GM19395 (cell line): ENCODE measurements around the gene HOXD9.

ENCODE experiments used
- ATAC-seq: cut with Tn5 transposase; IDR thresholded peaks from one replicate; pipeline ENCODE4 v1.9.1; 2021; ENCODE audit warnings: mild to moderate bottlenecking, moderate library complexity; ENCODE audit not compliant: unreplicated experiment

The HOXD9 gene

DNA sequence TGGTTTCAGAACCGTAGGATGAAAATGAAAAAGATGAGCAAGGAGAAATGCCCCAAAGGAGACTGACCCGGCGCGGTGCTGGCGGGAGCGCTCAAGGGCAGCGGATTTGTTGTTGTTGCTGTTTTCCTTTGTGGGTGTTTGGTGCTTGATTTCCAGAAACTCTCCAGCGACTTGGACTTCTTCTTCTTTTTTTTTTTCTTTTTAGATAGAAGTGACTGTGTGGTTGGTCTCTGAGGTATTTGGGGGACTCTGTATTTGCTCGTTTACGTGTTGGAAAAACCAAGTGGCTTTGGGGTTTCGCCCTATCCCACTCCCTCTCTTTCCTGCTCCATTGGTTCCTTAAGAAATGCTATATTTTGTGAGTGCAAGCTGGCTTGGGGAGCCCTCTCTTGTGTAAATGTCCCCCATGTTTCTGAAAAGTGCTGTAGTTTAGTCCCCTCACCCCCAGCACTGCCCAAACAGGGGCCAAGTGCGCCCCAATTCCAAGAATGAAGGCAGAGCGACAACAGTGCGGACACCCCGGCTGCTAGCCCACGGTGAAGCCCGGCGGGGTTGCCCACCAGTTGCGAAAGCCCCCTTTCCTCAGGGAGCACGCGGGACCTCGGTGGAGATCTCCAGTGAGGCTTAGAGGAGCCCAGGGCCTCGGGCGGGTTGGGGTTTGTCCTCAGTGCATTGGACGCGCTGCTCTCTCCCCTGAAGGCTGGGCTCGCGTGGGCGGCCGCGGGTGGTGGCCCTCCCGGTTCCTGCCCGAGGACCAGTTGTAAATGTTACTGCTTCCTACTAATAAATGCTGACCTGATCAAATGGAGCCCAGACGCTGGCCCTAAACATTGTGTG is 1.8 kb downstream of the HOXD9 start:
- ATAC-seq: no peak

- no peak for ATAC-seq
Observed at GRCh38 chr2:176124947-176125771, 2.6 kb downstream of the HOXD9 start.

DNA sequence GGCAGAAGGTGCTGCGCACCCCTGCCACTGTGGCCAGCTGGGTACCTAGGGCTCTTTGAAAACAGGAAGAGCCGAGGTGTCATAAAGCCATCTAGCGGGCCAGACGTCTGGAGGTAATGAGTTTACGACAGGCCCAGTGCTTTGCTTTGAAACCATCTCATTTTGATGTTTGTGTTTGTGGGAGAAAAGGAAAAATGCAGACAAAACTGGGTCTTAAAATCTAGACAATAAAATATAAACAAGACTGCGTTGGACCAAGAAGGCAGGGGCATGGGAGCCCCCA is 3.2 kb downstream of the HOXD9 start:
- ATAC-seq: no peak

DNA sequence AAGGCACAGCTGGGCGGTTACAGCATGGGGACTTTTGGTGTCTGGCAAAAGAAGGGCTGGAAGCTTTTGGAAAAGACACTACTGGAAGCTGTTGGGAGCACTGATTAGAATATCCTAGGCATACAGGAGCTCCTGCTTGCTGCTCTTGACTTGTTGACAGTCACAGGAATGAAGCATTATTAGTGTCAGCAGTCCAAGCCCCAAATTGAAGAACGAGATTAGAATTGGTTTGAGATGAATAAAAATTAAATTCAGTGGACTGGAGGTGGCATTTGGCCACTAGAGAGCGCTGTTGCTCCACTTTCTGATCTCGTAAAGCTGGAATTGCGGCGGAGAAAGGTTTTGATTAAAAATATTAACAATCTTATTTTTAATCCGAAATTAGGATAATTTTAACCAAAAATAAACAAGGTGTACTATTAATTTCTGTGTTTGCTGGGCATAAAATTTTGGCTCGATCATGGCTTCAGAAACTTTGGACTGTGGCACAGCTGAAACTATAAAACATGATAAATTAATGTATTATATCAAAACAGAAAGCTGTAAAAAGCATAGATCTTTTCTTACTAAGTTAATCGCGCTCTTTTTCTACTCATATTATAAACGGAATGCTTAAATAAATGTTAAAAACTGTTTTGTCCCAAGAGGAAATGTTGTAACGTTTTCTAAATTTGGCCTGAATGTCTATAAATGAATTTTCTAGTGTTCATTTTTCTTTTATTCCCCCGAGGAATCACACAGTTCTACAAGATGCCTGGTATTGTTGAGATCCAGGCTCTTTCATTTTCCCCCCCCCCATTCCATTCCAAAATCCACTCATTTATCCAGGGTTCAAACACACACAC is 4.6 kb downstream of the HOXD9 start:
- ATAC-seq: no peak

GRCh38 chr2:176127774-176128072 is 5.2 kb downstream of the HOXD9 start:
- ATAC-seq: no peak

DNA sequence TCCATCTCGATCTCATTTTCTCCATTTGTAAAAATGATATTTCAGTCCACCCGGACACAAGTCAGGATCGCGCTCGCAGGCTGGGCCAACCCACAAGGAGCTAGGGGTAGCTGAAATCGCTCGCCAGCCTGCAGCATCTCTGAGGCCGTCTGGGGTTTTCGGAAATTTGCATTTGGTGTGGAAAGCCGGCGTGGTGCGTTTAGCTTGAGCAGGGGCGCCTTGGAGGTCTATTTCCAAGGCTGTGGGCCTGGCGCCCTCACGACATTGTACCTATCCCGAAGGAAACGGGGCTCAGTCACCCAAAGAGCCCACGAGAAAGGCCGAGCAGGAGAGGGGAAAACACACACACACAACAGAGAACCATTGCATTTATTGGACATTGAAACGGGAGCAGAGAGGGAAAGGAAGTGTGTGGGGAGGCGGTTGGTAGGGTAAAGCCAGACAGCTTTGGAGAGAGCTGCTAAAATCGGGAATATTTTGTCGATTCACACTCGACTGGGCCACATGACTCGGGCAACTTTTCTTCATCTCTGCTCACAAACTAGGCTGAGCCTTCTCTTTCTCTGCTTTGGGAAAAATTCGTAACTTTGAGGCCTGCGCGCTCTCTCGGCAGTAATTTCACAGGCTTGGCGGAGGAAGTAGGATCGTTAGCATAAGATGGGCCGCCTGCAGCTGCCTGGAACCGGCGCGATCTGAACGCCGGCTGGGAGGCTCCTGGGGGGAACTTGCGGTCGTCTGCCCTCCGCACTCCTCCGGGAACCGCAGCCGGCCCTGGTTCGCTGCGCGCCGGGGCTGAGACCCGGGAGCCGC is 5.9 kb downstream of the HOXD9 start:
- no peak for ATAC-seq

DNA sequence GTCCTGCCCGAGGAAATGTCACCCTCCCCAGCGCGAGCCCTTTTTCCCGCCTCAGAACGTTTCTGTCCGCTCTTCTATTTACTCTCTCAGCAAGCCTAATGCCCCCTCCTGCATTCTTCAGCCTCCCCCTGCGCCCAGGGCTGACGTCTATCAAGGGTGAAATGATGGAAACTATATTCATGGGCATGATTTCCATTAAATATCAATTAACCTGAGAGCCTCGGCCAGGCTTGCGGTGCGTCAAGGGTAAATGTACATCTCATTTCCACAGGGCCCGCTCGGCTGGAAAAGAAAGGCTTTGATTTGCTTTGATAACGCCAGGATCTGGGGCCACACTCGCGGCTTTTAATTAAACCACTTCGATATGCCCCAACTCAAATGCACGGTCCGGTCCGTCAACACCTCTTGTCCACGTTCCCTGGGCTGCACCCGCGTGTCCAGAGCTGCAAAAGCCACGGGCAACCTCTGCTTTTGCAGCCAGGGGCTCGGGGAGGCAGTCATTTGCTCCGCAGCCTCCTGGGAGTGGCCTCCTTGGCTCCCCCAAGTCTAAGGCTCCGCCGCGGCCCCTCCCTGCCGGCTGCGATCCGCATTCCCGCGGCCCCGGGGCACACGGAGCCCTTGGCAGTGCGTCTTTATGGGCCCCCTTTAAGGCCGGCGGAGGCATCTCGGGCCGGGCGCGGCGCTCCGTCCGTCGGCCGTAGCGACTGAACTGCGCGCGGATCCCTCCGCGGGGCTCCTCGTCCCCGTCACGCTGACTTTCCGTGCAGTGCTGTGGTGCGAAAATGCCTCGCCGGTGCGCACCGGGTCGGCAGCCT is 6.7 kb downstream of the HOXD9 start, which contains the start of gene HOXD8:
HOXD8 (plus strand) TSS at position 724 of the 815 bp plus-strand sequence. CDS start 662 bp downstream, outside the sequence.
- ATAC-seq: no peak

GRCh38 chr2:176129813-176130146 is 7.3 kb downstream of the HOXD9 start:
- ATAC-seq: no peak

DNA sequence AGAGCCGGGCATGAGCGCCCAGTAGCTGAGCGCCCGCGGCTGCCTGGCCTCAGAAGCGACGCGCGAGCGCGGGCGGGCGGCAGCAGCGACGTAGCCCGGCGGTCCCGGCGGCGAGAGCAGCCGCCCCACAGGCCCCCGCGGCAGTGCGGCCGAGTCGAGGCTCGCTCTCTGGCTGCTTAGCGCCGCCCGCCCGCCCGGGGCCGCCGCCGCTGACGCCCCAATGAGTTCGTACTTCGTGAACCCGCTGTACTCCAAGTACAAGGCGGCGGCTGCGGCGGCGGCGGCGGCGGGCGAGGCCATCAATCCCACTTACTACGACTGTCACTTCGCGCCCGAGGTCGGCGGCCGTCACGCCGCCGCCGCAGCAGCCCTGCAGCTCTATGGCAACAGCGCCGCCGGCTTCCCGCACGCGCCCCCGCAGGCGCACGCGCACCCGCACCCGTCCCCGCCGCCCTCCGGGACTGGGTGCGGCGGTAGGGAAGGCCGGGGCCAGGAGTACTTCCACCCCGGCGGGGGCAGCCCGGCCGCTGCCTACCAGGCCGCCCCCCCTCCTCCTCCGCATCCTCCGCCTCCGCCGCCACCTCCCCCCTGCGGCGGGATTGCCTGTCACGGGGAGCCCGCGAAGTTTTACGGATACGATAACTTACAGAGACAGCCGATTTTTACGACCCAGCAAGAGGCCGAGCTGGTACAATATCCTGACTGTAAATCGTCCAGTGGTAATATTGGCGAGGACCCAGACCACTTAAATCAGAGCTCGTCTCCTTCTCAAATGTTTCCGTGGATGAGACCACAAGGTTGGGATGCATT is 7.8 kb downstream of the HOXD9 start:
- ATAC-seq: no peak

- no peak for ATAC-seq
Observed at GRCh38 chr2:176130957-176131847, 8.7 kb downstream of the HOXD9 start.

DNA sequence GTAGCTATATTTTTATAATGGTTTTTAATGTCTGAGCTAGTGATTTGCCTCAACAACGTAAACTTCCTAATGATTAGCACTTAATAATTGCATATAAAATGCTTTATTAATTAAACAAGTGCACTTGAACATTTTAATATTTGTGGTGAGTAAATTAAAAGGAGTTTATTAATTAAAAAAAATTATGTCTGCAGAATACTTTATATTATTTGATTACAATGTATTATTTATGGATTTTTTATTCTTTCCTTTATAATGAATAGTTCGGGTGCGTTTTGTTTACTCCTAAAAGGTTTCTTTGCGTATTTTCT is 9.3 kb downstream of the HOXD9 start:
- ATAC-seq: no peak

DNA sequence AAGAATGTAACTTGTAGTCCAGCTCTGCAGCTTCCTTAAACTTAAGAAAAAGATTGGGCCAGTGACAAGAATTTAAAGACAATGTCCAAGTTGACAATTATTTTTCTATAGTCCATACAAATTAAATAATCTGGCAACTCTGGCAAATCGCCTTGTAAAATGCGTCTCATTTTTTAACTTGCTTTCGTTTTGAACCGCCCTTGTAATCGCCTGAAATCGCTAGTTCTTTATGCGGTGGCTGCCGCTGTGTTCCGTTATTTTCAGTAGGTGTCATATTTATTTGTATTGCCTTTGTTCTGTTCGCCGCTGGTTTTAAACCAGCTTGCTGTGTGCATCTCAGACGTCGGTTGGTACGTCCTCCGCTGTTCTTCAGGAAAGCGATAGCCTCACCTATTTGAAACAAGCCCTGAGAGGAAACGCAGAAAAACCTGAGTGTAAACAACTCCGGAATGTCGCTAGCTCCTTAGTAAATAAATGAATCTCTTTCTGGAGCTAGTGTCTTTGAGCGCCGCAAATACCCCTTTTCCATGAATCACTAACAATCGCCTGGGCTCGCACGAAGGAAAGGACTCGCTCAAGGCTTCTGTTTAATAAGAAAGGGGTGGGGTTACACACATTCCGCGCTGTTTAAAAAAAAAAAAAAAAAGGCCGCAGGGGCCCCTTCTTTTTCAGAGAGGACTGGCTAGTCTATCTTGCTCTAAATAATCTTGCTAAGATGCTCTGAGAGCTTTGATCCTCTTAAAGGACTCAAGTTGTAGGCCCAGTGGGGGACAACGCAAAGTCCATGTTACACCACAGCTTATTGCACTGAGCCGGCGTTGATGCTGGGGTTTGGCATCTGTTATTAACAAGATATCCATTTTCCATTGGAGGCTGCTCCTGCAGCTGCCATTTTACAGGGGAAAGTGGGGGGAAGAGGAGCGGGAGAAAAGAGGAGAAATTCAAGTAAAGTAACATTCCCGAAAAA is 10.0 kb downstream of the HOXD9 start:
- ATAC-seq: no peak

DNA sequence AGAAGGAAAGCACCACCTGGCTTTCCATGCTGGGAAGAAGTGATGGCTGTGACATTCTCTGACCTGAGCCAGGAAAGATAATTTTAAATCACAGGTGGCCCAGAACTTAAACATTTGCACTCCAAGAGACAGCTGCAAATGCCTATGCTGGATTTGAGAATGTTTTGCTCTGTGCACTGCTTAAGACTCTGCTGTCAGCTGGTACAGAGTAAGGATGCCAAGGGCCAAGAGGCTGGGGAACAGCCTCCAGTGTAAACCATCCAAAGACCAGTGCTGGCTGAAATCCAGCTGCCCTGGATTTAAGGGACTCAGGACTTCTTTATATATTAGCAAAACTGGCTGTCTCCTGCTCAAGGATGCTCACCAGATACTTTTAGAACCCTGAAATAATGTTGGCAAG is 10.9 kb downstream of the HOXD9 start:
- no peak for ATAC-seq

GRCh38 chr2:176134035-176134434 is 11.5 kb downstream of the HOXD9 start:
- no peak for ATAC-seq

DNA sequence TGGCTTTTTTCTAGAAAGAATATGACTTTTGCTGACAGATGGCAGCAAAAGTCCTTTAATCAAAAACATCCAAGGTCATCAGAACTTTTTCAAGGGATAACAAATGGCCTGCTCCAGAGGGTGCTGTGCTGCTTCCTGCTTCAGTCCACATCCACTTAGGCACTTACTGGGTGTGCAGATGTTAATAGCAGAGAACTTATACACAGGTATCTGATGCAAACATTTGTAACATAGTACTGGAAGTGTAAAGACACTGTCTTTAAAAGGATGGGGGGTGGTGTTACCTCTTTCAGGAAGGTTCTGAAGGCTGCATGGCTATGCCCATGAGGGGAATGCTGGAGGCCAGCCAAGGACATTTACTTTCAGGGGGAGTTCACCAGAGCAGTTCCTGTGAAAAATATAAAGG is 12.5 kb downstream of the HOXD9 start:
- ATAC-seq: no peak

DNA sequence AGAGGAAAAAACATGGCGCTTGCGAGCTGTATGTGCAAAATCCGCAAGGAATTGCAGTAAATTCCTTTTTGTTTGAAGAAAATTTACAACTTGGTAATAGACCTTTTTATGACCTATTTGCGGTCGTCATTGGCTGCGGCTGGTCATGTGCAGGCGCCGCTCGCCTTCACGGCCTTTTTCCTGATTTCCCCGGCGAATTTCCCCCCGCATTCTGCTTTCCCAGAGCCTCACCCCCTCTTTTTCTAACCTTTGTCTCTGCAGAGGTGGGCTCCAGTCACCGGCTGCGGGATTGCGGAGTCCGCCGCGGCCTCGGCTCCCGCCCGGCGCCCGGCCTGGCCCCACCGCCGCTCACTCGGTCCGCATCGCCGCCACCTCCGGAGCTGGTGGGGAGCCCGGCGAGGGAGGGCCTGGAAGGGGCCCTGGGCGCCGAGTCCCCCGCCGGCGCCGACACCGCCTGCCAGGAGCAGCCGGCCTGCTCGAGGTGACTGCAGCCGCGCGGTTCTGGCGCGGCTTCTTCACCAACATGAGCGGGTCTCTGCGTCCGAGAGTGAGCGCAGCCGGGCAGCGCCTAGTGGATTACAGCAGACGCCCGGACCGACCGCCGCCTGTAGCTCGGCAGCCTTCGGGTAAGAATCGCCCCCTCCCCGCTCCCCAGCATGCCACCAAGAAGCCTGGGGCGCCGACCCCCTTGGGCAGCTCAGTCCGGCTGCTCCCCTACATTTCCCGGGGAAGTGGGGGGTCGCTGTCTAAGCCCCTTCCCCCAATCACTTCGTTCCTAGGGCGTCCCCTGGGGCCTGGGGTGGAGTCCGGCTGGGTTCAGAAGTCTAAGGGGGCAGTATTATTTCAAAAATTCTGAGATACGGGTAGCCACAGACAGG is 14.1 kb downstream of the HOXD9 start:
- ATAC-seq: no peak
